Measurements from ENCODE around the gene FPGS.
"Not testable (repeated sequence)": the region's sequence is repeated elsewhere in the genome, so short reads cannot be mapped to it uniquely, and the experiment has no call there.

Gene FPGS

DNA sequence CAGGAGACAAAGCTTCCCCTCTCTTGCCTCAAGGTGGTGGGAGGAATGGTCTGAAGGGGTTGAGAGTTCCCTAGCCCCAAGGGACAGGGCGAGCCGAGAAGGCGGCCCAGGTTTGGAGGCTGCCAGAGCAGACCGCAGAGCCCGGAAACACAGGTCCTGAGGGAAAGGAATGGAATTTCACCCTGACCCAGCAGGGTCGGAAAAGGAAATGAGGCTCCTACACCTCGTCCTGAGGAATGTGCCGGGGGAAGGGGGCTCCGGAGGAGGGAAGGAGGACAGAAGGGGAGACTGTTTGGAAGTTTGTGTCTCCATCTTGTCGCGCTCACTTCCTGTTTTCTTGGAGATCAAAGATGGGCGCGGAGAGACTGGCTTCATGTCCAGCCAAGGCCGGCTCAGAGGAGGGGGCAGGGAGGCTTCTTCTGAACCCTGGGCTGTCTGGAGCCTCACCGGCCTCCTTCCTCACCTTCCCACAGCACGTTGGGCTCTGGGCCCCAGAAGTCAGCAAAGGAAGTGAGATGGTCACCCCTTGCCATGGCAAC, 42.2 kb downstream of the FPGS start:
- no peak for DNase-seq

DNA sequence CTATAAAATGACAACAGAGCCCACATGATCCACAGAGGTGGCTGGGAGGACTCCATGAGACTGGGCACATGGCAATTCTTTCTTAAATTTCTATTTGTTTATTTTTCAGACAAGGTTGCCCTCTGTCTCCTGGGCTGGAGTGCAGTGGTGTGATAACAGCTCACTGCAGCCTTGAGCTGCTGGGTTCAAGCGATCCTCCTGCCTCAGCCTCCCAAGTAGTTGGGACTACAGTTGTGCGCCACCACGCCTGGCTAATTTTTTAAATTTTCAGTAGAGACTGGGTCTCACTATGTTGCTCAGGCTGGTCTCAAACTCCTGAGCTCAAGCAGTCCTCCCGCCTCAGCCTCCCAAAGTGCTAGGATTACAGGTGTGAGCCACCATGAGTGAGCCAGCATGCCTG, 42.9 kb downstream of the FPGS start:
- DNase-seq: not testable (repeated sequence)

DNA sequence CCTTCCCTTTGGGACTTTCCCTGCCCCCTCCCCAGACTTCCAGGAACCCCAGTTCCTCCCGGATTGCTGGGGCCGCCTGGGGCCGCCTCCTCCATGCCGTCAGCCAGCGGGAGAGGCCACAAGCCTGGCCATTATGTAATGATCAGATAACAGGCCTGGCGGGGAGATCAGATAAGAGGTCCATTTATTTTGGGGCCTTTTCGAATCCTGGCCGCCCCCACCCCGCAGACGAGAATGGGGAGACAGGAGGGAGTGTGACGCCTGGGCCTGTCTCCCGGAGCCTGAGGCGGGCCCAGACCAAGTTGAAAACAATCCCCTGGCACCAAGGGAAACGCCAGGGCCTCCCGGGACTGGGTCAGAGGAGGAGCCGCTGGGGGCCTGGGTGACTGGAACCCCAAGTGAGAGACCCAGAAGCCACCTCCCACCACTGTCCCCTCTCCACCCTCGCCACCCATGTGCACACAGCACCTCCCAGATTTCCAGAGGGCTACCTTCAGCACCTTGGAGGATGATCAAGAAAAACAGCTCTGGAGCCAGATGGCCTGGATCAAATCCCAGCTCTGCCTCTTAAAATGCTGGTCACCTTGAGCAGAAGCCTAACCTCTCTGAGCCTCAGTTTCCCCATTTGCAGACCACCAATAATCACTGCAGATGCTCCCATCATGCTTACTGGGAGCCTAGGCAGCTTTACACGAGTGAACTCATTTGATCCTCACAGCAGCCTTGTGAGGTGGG, 43.9 kb downstream of the FPGS start:
- DNase-seq: no peak

DNA sequence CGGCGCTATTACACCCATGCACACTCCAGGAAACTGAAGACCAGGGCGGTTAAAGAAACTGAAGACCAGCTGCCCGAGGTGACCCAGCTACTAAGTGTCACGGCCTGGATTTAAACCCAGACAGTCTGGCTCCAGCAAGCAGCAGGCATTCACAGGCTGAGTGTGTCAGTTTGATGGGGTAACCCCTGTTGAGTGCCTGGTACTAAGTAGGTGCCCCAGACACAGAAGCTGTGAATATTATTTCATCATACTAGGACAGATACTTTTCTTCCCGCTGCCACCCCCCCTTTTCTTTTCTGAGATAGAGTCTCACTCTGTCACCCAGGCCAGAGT, 44.5 kb downstream of the FPGS start:
- DNase-seq: no peak

DNA sequence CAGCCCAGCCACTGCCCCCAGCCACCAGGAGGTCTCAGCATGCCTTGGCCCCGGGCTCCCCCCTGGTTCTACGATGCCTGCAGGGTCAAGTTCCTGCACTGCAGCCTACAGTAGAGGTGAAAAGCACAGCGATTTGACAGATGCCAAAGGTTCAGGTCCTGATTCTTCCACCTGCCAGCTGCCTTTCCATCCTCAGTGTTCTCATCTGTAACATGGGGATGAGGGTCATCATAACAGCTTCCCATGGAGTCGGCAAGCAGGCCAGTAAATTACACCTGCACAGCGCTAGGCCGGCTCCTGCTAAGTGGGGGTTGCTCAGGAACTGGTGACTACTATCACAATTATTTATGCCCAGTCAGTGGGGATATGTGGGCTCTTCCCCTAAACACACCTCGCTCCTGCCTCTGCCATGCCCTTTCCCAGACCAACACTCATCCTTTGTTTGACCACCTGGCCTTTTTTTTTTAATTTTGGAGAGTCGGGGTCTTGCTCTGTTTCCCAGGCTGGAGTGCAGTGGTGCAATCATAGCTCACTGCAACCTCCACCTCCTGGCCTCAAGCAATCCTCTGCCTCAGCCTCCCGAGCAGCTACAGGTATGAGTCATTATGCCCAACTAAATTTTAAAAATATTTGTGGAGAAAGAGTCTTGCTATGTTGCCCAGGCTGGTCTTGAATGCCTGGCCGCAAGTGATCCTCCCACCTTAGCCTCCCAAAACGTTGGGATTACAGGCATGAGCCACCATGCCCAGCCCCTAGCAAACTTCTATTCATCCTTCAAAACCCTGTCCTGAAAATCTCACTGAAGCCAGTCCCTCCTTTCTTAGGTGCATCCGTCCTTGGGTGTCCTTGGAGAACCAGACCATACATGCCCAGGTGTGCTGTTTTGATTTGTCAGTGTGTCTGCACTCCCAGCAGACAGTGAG, 45.4 kb downstream of the FPGS start:
- DNase-seq: no peak

DNA sequence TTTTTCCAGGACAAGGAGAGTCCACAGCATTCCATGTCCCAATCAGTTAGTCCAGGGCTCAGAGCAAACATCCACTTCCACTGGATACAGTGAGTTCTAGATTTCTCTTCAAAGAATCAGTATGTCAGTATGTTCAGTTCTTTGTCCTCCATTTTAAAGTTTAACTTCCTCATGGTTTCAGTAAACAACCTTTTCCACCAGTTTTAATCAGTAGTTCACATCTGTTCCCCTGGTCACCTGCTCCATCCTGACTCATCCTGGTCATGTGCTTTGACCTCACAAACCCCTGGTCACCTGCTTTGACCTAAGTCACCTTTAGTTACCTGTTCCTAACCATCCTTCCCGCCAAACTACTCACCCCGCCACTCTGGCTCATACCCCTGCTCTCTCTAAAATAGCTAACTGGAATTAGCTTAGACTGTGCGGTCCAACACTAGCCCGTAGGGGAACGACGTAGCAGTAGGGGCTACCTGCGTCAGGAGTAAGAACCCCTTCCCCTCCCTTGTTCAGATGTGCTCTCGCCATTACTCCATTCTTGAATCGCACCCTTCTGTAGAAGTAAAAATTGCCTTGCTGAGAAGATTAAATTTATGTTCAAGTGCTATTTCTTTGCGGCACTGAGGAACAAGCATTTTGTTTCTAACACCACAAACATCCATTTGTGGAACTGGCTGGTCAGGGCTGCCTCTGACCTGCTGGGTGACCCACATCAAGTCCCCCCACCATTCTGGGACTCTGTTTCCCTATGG, 46.2 kb downstream of the FPGS start:
- no peak for DNase-seq

DNA sequence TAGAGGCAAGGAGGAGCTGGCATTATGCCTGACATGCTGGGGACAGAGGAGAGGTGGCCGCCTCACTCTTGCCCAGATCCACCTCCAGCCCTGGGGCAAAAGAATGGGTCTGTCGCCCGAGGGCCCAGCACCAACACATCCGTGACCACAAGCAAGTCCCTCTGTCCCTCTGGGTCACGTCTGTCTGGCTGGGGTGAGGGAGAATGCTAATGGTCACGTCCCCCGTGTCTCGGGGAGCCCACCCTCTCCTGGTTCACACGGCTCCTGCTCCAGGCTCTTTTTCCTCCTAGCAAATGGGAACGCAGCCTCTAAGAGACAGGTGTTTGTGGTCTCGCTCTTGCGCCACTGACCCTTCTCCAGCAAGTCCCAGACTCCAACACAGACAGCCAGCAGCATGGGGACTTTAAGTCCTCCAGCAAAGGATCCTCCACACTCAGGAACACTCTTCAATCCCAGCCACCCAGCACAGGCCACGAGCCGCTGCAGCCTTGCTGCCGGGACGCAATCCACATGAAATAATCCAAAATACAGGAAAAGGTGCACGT, 47.7 kb downstream of the FPGS start:
- DNase-seq: no peak

DNA sequence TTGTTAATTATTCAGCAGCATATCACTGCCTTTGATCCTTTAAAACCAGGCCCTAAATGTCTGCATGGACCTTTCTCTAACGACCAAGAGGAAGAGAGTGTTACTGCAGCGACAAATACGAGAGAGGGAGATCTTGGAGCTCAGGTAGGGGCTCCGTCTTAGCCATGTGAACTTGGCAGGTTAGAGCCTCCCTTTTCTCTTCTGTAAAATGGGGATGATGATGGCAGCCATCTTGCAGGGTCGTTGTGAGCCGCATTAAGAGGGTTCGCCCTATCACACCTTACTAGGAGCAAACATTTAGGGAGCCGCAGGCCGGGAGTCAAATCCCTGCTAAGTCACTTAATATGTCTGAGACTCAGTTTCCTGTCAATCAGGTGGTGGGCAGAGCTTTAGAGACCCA, 50.1 kb downstream of the FPGS start:
- no peak for DNase-seq

DNA sequence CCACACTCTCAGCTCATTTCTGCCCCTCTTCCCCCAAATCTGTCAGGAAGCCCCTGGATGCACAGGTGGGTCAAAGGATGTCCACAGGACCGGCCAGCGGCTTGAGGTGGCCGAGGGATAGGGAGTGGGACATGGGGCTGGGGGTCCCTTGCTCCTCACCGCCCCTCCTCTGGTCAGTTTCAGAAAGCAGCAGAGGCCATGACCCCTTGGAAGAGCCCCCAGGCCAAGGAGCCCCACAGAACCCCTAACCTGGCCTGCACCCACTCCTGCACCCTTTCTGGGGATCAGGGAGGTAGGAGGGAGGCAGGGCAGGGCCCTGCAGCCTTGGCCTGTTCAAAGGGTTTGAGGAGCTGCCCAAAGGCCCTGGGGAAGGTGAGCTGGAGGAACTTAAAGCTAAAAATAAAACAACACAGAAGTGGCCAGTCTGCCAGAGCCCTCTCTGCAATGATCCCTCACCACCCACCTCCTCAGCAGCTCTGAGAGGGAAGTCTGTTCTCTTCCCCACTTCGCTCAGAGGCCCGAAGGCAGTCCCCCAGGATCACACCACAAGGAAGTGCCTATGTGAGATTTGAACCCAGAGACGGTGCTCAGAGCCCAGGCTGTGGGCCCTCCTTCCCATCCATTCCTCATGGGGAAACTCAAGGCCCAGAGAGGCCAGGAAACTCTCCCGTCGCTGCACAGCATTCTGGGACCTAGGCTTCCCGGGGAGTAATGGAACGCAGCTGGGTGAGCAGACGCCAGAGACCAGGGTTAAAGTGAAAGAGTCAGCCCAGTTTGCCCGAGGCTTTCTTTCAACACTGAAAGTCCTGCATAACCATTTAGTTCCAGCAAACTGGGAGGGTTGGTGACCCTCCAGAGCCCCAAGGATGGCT, 50.9 kb downstream of the FPGS start:
- DNase-seq: peak; percentile 31

DNA sequence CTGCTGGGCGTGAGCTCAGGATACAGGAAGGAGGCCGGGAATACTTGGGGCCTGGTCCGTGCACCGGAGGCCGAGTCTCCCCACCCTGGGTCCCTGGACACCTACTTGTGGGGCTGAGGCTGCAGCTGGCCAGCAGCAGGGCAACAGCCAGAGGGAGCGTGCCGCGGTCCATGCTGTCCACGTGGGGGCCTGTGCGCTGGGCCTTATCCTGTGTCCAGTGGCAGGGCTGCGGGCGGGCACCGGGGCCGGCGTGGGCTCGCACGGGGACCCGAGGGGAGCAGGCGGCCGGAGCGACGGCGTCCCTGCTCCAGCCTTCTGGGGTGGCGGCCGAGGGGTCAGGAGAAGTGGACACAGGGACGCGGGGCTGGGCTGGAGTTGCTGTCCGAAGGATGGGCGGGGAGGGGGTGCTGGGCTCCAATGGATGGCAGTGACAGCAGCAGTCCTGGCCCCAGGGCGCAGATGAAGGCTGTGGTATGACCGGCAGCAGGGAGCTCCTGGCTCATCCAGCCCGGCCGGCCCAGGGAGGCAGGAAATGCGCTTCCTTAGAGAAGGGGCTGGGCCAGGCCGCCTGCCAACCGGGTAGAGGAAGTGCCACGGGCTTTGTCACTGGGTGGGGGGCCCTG, 51.6 kb downstream of the FPGS start, which contains the start of gene ENG:
Gene ENG (minus strand): TSS at position 475 of the 623 bp plus-strand sequence. CDS start 303 bp downstream, at position 172.
- DNase-seq: peak; percentile 42

DNA sequence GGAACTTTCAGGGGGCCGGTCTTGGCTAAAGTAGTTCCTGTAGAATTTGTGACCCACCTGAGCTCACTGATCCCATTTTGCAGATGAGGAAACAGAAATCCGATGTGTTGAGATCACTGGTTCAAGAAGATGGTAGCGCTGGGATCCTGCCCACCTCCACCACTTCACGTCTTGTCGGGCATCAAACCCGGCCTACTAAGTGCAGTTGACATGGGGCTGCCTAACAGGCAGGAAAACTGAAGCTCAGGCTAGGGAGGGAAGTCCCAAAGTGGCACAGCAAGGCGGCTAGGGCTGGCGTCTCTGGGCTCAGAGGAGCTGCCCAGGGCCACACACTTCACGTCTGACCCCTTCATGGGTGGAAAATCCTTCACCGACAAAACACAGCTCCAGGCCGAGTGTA, 52.3 kb downstream of the FPGS start:
- DNase-seq: no peak

DNA sequence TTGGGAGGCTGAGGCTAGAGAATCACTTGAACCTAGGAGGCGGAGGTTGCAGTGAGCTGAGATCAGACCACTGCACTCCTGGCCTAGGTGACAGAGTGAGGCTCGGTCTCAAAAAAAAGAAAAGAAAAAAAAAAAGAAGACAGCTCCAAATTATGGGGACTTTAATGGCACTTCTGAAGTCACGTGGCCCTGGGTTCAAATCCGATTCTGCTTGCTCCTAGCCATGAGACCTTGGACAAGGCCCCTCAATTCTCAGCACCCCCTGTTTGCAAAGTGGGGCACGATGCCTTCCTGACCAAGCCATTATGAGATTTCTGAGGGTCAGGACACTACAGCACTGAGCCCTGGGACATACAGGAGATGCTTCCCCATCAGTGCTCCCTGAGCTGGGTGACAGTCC, 52.8 kb downstream of the FPGS start:
- DNase-seq: no peak

DNA sequence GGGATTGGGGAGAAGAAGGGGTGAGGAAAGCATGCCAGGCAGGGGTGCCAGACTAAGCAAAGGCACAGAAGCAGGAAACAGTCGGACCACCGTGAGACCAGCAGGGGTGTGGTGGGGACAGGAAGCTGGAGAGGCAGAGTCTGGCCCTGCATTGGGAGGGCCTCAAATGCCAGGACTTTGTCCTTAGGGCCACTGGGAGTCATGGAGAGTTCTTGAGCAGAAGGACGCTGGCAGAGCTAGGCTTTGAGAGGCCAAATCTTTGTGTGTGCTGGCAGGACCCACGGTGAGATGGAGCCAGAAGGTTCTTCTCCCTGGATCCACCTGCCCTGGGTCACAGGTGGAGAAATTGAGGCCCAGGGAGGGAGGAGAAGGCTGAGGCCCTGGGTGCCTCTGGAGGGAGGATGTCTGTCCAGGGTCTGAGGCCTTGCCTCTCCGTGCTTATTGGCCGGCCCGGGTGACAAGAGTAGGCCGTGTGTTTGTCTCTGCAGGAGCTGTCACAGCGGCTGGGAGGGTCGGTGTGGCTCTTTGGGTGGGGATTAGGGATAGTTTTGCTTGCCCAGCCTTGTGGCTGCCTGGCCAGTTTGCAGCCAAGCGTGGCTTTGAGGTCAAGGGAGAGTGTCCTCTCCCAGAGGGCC, 53.5 kb downstream of the FPGS start:
- no peak for DNase-seq

DNA sequence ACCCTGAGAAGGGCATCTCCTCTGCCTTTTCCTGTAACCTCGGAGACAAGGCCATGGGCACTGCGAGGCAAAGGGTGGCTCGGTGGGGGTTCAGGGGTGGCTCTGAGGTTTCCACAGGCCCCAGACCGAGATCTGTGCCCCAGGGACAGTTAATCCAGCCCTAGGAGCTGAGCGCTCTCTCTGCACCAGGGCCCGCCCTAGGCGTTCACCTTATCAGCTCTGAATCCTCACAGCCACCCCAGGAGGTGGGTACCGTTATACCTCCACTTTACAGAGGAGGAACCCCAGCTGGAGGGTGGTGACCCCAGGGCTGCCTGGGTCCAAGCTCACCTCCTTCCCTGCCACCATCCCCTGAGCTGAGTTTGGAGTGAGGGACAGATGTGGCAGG, 54.0 kb downstream of the FPGS start:
- DNase-seq: no peak

DNA sequence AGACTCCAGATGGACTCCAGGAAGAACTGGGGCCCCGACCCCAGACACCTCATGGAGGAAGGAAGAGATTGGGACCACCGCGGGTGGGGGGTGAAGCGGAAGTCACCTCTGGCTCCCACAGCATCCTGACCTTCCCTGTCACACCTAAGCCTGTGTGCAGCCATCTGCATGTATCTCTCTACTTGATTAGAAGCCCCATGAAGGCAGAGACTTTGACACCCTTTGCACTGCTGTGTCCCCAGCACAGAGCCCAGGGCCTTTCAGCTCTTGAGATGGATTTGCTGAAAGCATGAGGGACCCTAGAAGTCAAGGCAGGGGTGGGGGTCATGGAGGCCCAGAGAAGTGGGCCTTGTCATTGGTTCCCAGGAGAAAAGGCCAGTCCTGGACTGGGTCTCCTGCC, 54.6 kb downstream of the FPGS start:
- no peak for DNase-seq

DNA sequence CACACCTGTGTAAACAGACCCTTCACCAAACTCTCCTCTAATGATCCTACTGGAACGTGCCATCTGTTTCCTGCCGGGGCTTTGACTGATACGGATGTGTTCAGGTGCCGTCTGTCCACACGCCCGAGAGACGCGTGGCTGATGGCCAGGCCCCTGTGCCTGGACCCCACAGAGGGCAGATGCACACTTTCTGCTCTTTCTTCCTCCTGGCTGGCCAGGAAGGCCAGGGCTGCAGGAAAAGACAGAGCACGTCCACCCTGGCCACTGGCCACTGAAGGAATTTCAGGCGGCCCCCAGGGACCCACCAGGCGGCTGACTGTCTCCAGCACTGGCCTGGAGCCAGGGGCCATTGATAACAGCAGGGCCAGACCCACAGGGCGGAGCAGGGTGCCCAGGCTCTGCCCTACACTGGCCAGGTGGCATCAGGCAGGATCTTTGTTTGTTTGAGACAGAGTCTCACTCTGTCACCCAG, 55.4 kb downstream of the FPGS start:
- DNase-seq: no peak

DNA sequence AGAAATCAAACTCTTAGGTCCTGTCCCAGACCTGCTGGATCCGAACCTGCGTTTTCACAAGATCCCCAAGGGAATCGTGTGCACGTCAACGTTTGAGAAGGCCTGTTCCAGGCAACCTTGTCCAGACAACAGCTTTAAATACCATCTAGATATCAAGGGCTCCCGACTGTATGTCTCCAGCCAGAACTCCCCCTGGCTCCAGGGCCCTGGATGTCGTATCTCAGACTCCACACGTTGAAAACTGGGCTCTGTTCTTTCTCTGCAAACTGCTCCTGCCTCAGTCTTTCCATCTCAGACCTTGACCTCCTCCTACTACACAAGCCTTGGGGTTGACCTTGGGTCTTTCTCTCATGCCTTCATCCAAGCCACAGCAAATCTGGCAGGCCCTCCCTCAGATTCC, 57.6 kb downstream of the FPGS start:
- no peak for DNase-seq

DNA sequence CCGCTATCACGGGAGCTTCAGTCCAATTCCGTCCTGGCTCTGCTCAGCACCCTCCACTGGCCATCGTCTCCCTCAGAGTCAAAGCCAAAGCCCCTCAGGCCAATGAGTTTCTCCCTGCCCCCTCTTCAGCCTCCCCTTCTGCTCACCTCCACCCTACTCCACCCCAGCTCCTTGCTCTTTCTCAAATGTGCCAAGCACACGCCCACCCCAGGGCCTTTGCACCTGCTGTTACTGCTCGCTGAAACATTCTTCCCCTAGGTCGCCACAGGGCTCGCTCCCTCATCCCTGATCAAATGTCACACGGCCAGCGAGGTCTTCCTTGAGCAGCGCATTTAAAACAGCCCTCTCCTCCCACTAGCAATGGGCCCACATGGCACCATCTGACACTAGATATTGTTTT, 58.1 kb downstream of the FPGS start:
- DNase-seq: no peak

DNA sequence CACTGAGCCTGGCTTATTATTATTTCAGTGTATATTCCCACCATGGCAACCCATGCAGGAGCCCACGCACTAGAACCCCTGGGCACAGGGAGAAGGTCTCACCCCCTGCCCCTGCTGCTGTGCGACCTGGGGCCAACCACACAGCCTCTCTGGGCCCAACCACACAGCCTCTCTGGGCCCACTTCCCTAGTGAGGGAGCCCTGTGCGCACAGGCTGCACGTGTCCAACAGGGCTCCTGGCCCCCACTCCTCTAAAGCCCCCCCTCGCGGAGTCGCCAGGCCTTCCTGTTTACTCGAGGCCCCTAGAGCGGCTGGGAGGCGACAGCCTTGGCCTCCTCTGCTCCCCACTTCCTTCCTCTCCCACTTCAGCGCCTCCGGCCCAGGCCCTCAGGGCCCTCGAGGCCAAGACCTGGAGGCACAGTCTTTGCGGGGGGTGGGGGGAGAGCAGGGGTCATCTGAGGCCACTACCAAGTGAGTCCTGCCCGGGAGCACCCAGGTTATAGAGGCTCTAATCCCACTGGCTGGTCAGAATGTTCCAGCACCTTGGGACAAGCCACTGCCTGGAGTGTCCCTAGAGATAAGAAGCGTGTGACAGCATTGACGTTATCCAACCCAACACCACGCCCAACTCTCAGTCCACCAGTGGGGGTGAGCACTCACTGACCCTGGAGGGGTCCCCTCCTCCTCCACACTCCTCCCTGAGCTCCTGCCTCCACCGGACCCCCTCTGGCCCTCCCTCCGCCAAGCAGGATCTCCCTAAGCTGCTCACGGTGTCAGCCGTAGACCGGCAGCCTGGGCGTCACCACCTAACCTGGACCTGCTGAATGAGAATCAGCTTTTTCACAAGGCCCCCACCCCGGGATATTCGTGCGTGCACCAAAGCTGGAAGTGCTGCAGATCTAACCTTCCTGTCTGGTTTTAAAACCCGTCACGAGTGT, 59.7 kb downstream of the FPGS start:
- DNase-seq: peak; percentile 52

DNA sequence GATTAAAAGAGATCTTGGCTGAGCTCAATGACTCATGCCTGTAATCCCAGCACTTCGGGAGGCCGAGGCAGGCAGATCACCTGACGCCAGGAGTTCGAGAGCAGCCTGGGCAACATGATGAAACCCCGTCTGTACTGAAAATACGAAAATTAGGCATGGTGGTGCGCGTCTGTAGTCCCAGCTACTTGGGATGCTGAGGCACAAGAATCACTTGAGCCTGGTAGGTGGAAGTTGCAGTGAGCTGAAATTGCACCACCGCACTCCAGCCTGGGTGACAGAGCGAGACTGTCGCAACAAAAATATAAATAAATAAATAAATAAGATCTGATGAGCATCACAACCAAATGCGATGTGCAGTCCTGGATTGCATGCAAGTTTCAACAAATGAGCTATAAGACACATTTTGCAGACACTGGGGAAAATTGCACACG, 60.5 kb downstream of the FPGS start:
- DNase-seq: no peak

Measured in stimulated activated CD8-positive, alpha-beta memory T cell treated with anti-CD3 and anti-CD28 coated beads, Interleukin-4, amount 100 ng/mL, for 48 hours (primary cell).